SK-N-SH (cell line): ENCODE data around the gene HEXIM1. TPM values are rescaled to one million over a fixed set of nuclear protein-coding genes. Genes with fewer than 3 reads are reported as not detected.

Source experiments
- CTCF ChIA-PET: fragments of 300-600, 350-600 bp; formaldehyde crosslinking; extraction: SDS; loops from one replicate; lab custom pipeline; 2021; lab: Yijun Ruan, JAX
- POLR2A ChIA-PET: fragments of 350-600 bp; sonication (Branson Sonifier 250); formaldehyde crosslinking; extraction: SDS; loops from one replicate; lab custom pipeline; 2020; ENCODE audit warnings: antibody characterized with exemption, inconsistent platforms; lab: Yijun Ruan, JAX
- DNase-seq: peaks from one replicate; pipeline ENCODE4 v3.0.0; 2012
- H2AFZ ChIP-seq: fragments of 200-600 bp; sonication (generic); 2 replicates; pipeline ENCODE4 v1.8.1; 2016; ENCODE audit warnings: antibody characterized with exemption, mild to moderate bottlenecking, low read depth
- H3F3A ChIP-seq: fragments of 200-600 bp; sonication (generic); replicated peaks from 2 replicates; pipeline ENCODE3; 2016; ENCODE audit warnings: antibody characterized with exemption, mild to moderate bottlenecking; ENCODE audit not compliant: insufficient read depth
- H3K27ac ChIP-seq, 2 experiments: fragments of 200-500 bp in 1 of 2; fragments of 200-600 bp in 1 of 2; sonication (Bioruptor generic) in 1 of 2; sonication (generic), shearing (Covaris generic) in 1 of 2; 2 replicates each; pipeline versions ENCODE4 v1.5.1 to v1.6.1; 2014 to 2016; ENCODE audit warnings: low read depth in 2 of 2, inconsistent platforms in 1 of 2, low read length in 1 of 2, mild to moderate bottlenecking in 1 of 2, mixed read lengths in 1 of 2
- H3K27me3 ChIP-seq: fragments of 200-600 bp; sonication (generic), shearing (Covaris generic); 2 replicates; pipeline ENCODE4 v1.6.1; 2016; ENCODE audit warnings: mixed run types; ENCODE audit not compliant: insufficient read depth
- H3K36me3 ChIP-seq, 2 experiments: fragments of 200-500 bp in 1 of 2; fragments of 200-600 bp in 1 of 2; sonication (Bioruptor generic) in 1 of 2; sonication (generic) in 1 of 2; replicated peaks in 1 of 2; 2 replicates each; pipeline versions ENCODE3 to v1.5.1; 2014 to 2016; ENCODE audit warnings: low read length in 1 of 2, mild to moderate bottlenecking in 1 of 2; ENCODE audit not compliant: insufficient read depth in 2 of 2, control insufficient read depth in 1 of 2
- H3K4me1 ChIP-seq, 2 experiments: fragments of 200-500 bp in 1 of 2; fragments of 200-600 bp in 1 of 2; sonication (Bioruptor generic) in 1 of 2; sonication (generic), shearing (Covaris generic) in 1 of 2; 2 replicates each; pipeline versions ENCODE4 v1.5.1 to v1.6.1; 2014 to 2016; ENCODE audit warnings: low read depth in 1 of 2, low read length in 1 of 2, mixed run types in 1 of 2; ENCODE audit not compliant: insufficient read depth in 2 of 2, control insufficient read depth in 1 of 2
- H3K4me2 ChIP-seq: fragments of 200-600 bp; sonication (generic), shearing (Covaris generic); 2 replicates; pipeline ENCODE4 v1.6.1; 2017; ENCODE audit warnings: mixed run types
- H3K4me3 ChIP-seq, 2 experiments: fragments of 200-500 bp in 1 of 2; fragments of 200-600 bp in 1 of 2; sonication (Bioruptor generic) in 1 of 2; sonication (generic), shearing (Covaris generic) in 1 of 2; 2 replicates each; pipeline versions ENCODE4 v1.5.1 to v1.8.1; 2014 to 2016; ENCODE audit warnings: low read depth in 2 of 2, inconsistent platforms in 1 of 2, low read length in 1 of 2, mild to moderate bottlenecking in 1 of 2, mixed read lengths in 1 of 2, moderate library complexity in 1 of 2
- H3K79me2 ChIP-seq: fragments of 200-600 bp; sonication (generic); 2 replicates; pipeline ENCODE4 v1.8.1; 2017; ENCODE audit warnings: mild to moderate bottlenecking; ENCODE audit not compliant: insufficient read depth
- H3K9ac ChIP-seq: fragments of 200-600 bp; sonication (generic); 2 replicates; pipeline ENCODE4 v1.6.1; 2017; ENCODE audit warnings: mixed run types
- H3K9me2 ChIP-seq: fragments of 200-600 bp; sonication (generic); 2 replicates; pipeline ENCODE4 v1.6.1; 2017; ENCODE audit warnings: mixed run types
- H3K9me3 ChIP-seq: fragments of 200-600 bp; sonication (generic); 2 replicates; pipeline ENCODE4 v1.6.1; 2017; ENCODE audit warnings: mixed run types, mild to moderate bottlenecking, moderate library complexity
- H4K20me1 ChIP-seq: fragments of 200-600 bp; sonication (generic); 2 replicates; pipeline ENCODE4 v1.6.1; 2017; ENCODE audit warnings: mild to moderate bottlenecking, mixed run types; ENCODE audit not compliant: insufficient read depth
- CHD2 ChIP-seq: fragments of 150-350 bp; IDR thresholded peaks from 2 replicates; pipeline ENCODE4 v1.6.1; 2018; ENCODE audit warnings: low read length; ENCODE audit not compliant: partially characterized antibody
- EP300 ChIP-seq, 2 experiments: IDR thresholded peaks; 2 replicates each; pipeline versions ENCODE4 v1.4.0 to v1.6.1; 2012; ENCODE audit warnings: borderline replicate concordance in 1 of 2, low read depth in 1 of 2, low read length in 1 of 2
- FOXJ3 ChIP-seq: sonication (generic); formaldehyde crosslinking; IDR thresholded peaks from 2 replicates; pipeline ENCODE4 v1.5.1; 2020; ENCODE audit warnings: mild to moderate bottlenecking, missing genetic modification reagents
- JUND ChIP-seq: IDR thresholded peaks from 2 replicates; pipeline ENCODE4 v1.4.0; 2012
- MEF2A ChIP-seq: IDR thresholded peaks from 2 replicates; pipeline ENCODE4 v1.4.0; 2012; ENCODE audit warnings: low read depth, borderline replicate concordance
- MXI1 ChIP-seq: IDR thresholded peaks from 2 replicates; pipeline ENCODE4 v1.6.1; 2012; ENCODE audit warnings: mild to moderate bottlenecking, low read depth, low read length, improper control_type of control experiment
- POLR2AphosphoS5 ChIP-seq: IDR thresholded peaks from 2 replicates; pipeline ENCODE4 v1.6.1; 2012; ENCODE audit warnings: low read depth, low read length
- RCOR1 ChIP-seq: fragments of 150-350 bp; IDR thresholded peaks from 2 replicates; pipeline ENCODE4 v1.6.1; 2017; ENCODE audit warnings: antibody characterized with exemption, low read length
- RFX5 ChIP-seq: IDR thresholded peaks from 2 replicates; pipeline ENCODE4 v1.6.1; 2012; ENCODE audit warnings: mild to moderate bottlenecking, improper control_type of control experiment, low read length
- SIN3A ChIP-seq: IDR thresholded peaks from 2 replicates; pipeline ENCODE4 v1.6.1; 2012; ENCODE audit warnings: low read depth, mild to moderate bottlenecking, low read length, moderate library complexity, borderline replicate concordance
- TAF1 ChIP-seq: IDR thresholded peaks from 2 replicates; pipeline ENCODE4 v1.6.1; 2012; ENCODE audit warnings: low read depth, mild to moderate bottlenecking, low read length, moderate library complexity, borderline replicate concordance
- TCF12 ChIP-seq: IDR thresholded peaks from 2 replicates; pipeline ENCODE4 v1.4.0; 2012
- TEAD4 ChIP-seq: IDR thresholded peaks from 2 replicates; pipeline ENCODE4 v1.4.0; 2012; ENCODE audit warnings: mild to moderate bottlenecking, borderline replicate concordance; ENCODE audit not compliant: insufficient read depth
- WGBS: methylation state at CpG from one replicate; pipeline ENCODE4 v1.1.6; 2017; ENCODE audit warnings: low lambda C conversion rate; 5-methylcytosine and 5-hydroxymethylcytosine counted together
- polyA plus RNA-seq, 3 experiments: library from polyadenylated mRNA; depleted of rRNA; stranded (reverse); fragments of >200 nt; gene quantifications; 2 replicates each; pipeline ENCODE4 v1.2.3, GENCODE V29; 2012
- TF ChIP-seq, protein P1 (sequence below): fragments of 150-350 bp; IDR thresholded peaks from 2 replicates; pipeline ENCODE4 v1.6.1; 2016; ENCODE audit warnings: mild to moderate bottlenecking, low read depth, low read length
- TF ChIP-seq, protein P2 (sequence below): IDR thresholded peaks from 2 replicates; pipeline ENCODE4; 2012
- TF ChIP-seq, protein P3 (sequence below): IDR thresholded peaks from 2 replicates; pipeline ENCODE4 v1.6.1; 2012; ENCODE audit warnings: mild to moderate bottlenecking, low read depth, low read length, moderate library complexity
- TF ChIP-seq, protein P4 (sequence below): IDR thresholded peaks from 2 replicates; pipeline ENCODE4 v1.4.0; 2012; ENCODE audit warnings: low read depth

Gene HEXIM1
- polyA plus RNA-seq, 1 of the 3 experiments (the other 2 are of a cell fraction): 20.7 TPM

DNA sequence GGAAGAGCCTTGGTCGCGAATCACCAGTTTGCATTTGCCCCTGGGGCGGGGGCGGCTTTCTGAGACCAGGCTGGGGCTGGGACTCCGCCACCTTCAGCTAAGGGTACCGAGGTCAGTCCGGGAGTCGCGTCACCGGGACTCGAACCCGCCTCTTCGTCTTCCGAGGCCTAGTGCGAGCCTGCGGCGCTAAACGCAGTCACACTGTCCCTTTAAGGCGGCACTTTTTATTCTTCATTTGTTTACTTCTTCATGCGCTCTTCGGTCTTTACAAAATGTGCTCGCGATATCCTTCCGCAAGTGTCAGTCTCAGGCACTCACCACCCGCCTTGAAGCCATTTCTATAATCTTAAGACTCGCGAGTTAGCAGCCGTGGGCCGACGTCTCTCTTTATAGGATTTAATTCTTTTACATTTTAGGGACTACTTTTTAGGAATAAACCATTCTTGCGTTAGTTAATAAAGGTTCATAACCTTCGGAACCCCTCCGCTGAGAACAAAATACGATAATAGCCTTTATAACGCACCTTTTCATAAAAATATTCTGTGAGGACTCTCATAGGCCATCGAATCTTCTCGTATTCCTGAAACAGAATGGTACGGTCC, 593 bp upstream of the HEXIM1 start:
- WGBS: 1% methylated on average over 33 of the region's 38 CpGs
- H3K79me2 ChIP-seq: peaks cover 48% of the 10 kb centered on the region
- ChIA-PET POLR2A (interaction anchor here (0.6 to 6.1 kb wide), 19 partner anchors 10 to 116 kb away, joined by 3 to 210 read pairs (median 4); partner anchors contain the start of genes ACBD4, HEXIM2 and NMT1), CTCF (interaction anchor here (0.7 to 10.6 kb wide), 15 partner anchors 10 to 240 kb away, joined by 3 to 209 read pairs (median 9); partner anchors contain the start of genes ACBD4, HEXIM2 and PLCD3)
- peak overlapping the region; percentile 63 to 75 for H3K4me3 ChIP-seq
- H3K9ac ChIP-seq: peak overlapping the region; percentile 99
- no peaks in the 10 kb centered on the region for H3K27me3 ChIP-seq
- H3K4me1 ChIP-seq: peaks cover 17 to 25% of the 10 kb centered on the region in 2 experiments; a peak in 3 of 4 replicates
- peaks cover 28% of the 10 kb centered on the region for H4K20me1 ChIP-seq
- no peaks in the 10 kb centered on the region for H3K9me3 ChIP-seq
- peaks cover 49% of the 10 kb centered on the region for H3F3A ChIP-seq
- H3K4me2 ChIP-seq: peak overlapping the region; percentile 90
- peak overlapping the region; percentile 89 for H2AFZ ChIP-seq
- TF ChIP-seq, protein P1, sequence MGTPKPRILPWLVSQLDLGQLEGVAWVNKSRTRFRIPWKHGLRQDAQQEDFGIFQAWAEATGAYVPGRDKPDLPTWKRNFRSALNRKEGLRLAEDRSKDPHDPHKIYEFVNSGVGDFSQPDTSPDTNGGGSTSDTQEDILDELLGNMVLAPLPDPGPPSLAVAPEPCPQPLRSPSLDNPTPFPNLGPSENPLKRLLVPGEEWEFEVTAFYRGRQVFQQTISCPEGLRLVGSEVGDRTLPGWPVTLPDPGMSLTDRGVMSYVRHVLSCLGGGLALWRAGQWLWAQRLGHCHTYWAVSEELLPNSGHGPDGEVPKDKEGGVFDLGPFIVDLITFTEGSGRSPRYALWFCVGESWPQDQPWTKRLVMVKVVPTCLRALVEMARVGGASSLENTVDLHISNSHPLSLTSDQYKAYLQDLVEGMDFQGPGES: no peak
- TF ChIP-seq TAF1 (peak; percentile 78), EP300 (IDR thresholded peaks at IDR 0.05; ENCODE audit: borderline replicate concordance in 1 of 2, low read depth in 1 of 2, low read length in 1 of 2) (peak; percentile 31 to 35; a peak in 2 of 4 replicates), JUND (peak; percentile 69; the same call in 1 of the 2 replicates), RCOR1 (no peak), POLR2AphosphoS5 (peak; percentile 31; the same call in 1 of the 2 replicates), TEAD4 (no peak), MEF2A (0 out of 2 replicates have a peak, but pooled peaks have one; percentile 51), RFX5 (no peak; the same call in 1 of the 2 replicates), FOXJ3 (peak; percentile 95), TCF12 (peak; percentile 34; the same call in 1 of the 2 replicates), SIN3A (0 out of 2 replicates have a peak, but pooled peaks have one; percentile 54), MXI1 (peak; percentile 70; the same call in 1 of the 2 replicates), CHD2 (peak; percentile 97)
- TF ChIP-seq, protein P2, sequence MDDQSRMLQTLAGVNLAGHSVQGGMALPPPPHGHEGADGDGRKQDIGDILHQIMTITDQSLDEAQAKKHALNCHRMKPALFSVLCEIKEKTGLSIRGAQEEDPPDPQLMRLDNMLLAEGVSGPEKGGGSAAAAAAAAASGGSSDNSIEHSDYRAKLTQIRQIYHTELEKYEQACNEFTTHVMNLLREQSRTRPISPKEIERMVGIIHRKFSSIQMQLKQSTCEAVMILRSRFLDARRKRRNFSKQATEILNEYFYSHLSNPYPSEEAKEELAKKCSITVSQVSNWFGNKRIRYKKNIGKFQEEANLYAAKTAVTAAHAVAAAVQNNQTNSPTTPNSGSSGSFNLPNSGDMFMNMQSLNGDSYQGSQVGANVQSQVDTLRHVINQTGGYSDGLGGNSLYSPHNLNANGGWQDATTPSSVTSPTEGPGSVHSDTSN: peak; percentile 96
- TF ChIP-seq, protein P3, sequence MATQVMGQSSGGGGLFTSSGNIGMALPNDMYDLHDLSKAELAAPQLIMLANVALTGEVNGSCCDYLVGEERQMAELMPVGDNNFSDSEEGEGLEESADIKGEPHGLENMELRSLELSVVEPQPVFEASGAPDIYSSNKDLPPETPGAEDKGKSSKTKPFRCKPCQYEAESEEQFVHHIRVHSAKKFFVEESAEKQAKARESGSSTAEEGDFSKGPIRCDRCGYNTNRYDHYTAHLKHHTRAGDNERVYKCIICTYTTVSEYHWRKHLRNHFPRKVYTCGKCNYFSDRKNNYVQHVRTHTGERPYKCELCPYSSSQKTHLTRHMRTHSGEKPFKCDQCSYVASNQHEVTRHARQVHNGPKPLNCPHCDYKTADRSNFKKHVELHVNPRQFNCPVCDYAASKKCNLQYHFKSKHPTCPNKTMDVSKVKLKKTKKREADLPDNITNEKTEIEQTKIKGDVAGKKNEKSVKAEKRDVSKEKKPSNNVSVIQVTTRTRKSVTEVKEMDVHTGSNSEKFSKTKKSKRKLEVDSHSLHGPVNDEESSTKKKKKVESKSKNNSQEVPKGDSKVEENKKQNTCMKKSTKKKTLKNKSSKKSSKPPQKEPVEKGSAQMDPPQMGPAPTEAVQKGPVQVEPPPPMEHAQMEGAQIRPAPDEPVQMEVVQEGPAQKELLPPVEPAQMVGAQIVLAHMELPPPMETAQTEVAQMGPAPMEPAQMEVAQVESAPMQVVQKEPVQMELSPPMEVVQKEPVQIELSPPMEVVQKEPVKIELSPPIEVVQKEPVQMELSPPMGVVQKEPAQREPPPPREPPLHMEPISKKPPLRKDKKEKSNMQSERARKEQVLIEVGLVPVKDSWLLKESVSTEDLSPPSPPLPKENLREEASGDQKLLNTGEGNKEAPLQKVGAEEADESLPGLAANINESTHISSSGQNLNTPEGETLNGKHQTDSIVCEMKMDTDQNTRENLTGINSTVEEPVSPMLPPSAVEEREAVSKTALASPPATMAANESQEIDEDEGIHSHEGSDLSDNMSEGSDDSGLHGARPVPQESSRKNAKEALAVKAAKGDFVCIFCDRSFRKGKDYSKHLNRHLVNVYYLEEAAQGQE: peak; percentile 8; the same call in 1 of the 2 replicates
- TF ChIP-seq, protein P4, sequence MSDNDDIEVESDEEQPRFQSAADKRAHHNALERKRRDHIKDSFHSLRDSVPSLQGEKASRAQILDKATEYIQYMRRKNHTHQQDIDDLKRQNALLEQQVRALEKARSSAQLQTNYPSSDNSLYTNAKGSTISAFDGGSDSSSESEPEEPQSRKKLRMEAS: peak; percentile 87
- peak overlapping the region; percentile 99 to 100 for H3K27ac ChIP-seq
- no peaks in the 10 kb centered on the region for H3K9me2 ChIP-seq
- H3K36me3 ChIP-seq: peaks cover 0 to 15% of the 10 kb centered on the region in 2 experiments
- DNase-seq: no peak
